ENCODE results near the gene OR4B1.
"Not testable (repeated sequence)": the region's sequence is repeated elsewhere in the genome, so short reads cannot be mapped to it uniquely, and the experiment has no call there.

The OR4B1 gene

GRCh38 chr11:48216510-48216909 is at the start of gene OR4B1:
Gene OR4B1 (plus strand): TSS chr11:48216810. CDS start chr11:48216810, 0 bp downstream.
- DNase-seq (ENCODE audit: low read depth in 2 of 3, low spot score in 1 of 3) = no peak

- DNase-seq (ENCODE audit: low read depth in 2 of 3, low spot score in 1 of 3) = no peak
Observed at GRCh38 chr11:48167380-48167779, 49.2 kb upstream of the OR4B1 start.

GRCh38 chr11:48168815-48169214 is 47.8 kb upstream of the OR4B1 start:
- DNase-seq (ENCODE audit: low read depth in 2 of 3, low spot score in 1 of 3) = no peak

GRCh38 chr11:48169259-48169658 is 47.4 kb upstream of the OR4B1 start:
- DNase-seq (ENCODE audit: low read depth in 2 of 3, low spot score in 1 of 3) = no peak

GRCh38 chr11:48169717-48170116 is 46.9 kb upstream of the OR4B1 start:
- DNase-seq (ENCODE audit: low read depth in 2 of 3, low spot score in 1 of 3) = no peak

GRCh38 chr11:48170241-48171233 is 46.1 kb upstream of the OR4B1 start:
- no peak for DNase-seq (ENCODE audit: low read depth in 2 of 3, low spot score in 1 of 3)

GRCh38 chr11:48172818-48173609 is 43.6 kb upstream of the OR4B1 start:
- peak; percentile 53 to 75 (median 59) for DNase-seq (ENCODE audit: low read depth in 2 of 3, low spot score in 1 of 3)

GRCh38 chr11:48177661-48178060 is 38.9 kb upstream of the OR4B1 start:
- DNase-seq (ENCODE audit: low read depth in 2 of 3, low spot score in 1 of 3) = no peak

GRCh38 chr11:48180627-48181026 is 36.0 kb upstream of the OR4B1 start:
- no peak for DNase-seq (ENCODE audit: low read depth in 2 of 3, low spot score in 1 of 3)

- no peak for DNase-seq (ENCODE audit: low read depth in 2 of 3, low spot score in 1 of 3)
Observed at GRCh38 chr11:48182860-48183526, 33.6 kb upstream of the OR4B1 start.

GRCh38 chr11:48184452-48184851 is 32.2 kb upstream of the OR4B1 start:
- no peak for DNase-seq (ENCODE audit: low read depth in 2 of 3, low spot score in 1 of 3)

GRCh38 chr11:48190906-48191654 is 25.5 kb upstream of the OR4B1 start:
- DNase-seq (ENCODE audit: low read depth in 2 of 3, low spot score in 1 of 3) = peak in 1 of 3 donors; percentile 9

- DNase-seq (ENCODE audit: low read depth in 2 of 3, low spot score in 1 of 3) = no peak
Observed at GRCh38 chr11:48193876-48194275, 22.7 kb upstream of the OR4B1 start.

- no peak for DNase-seq (ENCODE audit: low read depth in 2 of 3, low spot score in 1 of 3)
Observed at GRCh38 chr11:48207881-48208280, 8.7 kb upstream of the OR4B1 start.

GRCh38 chr11:48210052-48210451 is 6.6 kb upstream of the OR4B1 start:
- DNase-seq (ENCODE audit: low read depth in 2 of 3, low spot score in 1 of 3) = no peak

- no peak for DNase-seq (ENCODE audit: low read depth in 2 of 3, low spot score in 1 of 3)
Observed at GRCh38 chr11:48228761-48229160, 12.2 kb downstream of the OR4B1 start.

- DNase-seq (ENCODE audit: low read depth in 2 of 3, low spot score in 1 of 3) = not testable (repeated sequence)
Observed at GRCh38 chr11:48230057-48230456, 13.4 kb downstream of the OR4B1 start.

GRCh38 chr11:48237727-48238126 is 21.1 kb downstream of the OR4B1 start:
- no peak for DNase-seq (ENCODE audit: low read depth in 2 of 3, low spot score in 1 of 3)

GRCh38 chr11:48242501-48242900 is 25.9 kb downstream of the OR4B1 start:
- DNase-seq (ENCODE audit: low read depth in 2 of 3, low spot score in 1 of 3) = no peak

GRCh38 chr11:48244804-48245203 is 28.2 kb downstream of the OR4B1 start, which contains the start of gene OR4X2:
Gene OR4X2 (plus strand): TSS chr11:48245104. CDS start chr11:48245104, 0 bp downstream.
- DNase-seq (ENCODE audit: low read depth in 2 of 3, low spot score in 1 of 3) = no peak

All from stimulated activated CD4-positive, alpha-beta T cell treated with anti-CD3 and anti-CD28 coated beads, Interleukin-12 subunit alpha, Interleukin-12 subunit beta, amount 100 ng/mL, for 48 hours (primary cell).